Transverse colon (tissue), 4 donors: ENCODE measurements around the gene SDHB.

ENCODE experiments used
- POLR2A ChIP-seq: fragments of 450-650 bp; IDR thresholded peaks from one replicate; pipeline ENCODE4 v1.6.1; 2016; ENCODE audit warnings: antibody characterized with exemption, mild to moderate bottlenecking, moderate library complexity
- POLR2AphosphoS5 ChIP-seq, 3 donors: sonication (generic); formaldehyde crosslinking; IDR thresholded peaks; one replicate each; pipeline ENCODE4 v1.6.1; 2016; ENCODE audit warnings: antibody characterized with exemption in 3 of 3
- TF ChIP-seq, protein P1 (sequence below), 5 experiments: fragments of 200-600 bp in 3 of 5; fragments of 450-650 bp in 2 of 5; sonication (generic) in 3 of 5; IDR thresholded peaks; 1 replicate in 2 of 5; 2 replicates in 3 of 5; pipeline ENCODE4 v1.5.1; 2016 to 2017; ENCODE audit warnings: antibody characterized with exemption in 5 of 5, inconsistent platforms in 3 of 5, mild to moderate bottlenecking in 2 of 5, moderate library complexity in 1 of 5

DNA sequence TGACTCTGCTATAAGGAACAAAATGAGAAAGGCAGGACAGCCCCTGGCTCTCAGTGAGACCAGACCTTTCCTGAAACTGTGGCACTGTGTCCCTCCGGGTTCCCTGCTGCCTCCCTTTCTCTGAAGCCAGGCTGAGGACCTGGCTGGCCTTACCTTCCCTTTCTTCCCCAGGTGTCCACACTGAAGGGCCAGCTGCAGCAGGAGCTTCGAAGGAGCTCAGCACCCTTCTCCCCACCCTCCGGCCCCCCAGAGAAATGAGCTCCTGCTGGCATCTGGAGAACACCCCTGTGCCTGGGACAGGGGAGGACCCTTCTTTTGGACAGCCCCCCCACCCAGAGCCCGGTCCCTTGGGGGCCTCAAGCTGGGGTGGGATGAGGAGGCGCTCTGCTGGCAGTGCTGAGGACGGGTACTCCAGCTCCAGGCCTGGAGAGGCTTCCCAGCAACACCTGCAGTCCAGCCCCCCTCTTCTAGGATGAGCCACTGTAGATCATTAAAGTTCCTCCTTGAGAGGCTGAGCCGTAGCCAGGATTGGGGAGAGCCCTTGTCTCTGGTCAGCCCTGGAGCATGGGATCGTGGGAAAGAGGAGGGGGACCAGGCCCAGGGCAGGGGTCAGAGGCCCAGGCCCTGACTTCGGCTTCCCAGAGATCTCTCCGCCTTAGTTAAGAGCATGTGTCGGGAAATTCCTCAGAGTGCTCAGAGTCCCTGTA lies 81.5 kb downstream of the SDHB start:
- TF ChIP-seq, protein P1, sequence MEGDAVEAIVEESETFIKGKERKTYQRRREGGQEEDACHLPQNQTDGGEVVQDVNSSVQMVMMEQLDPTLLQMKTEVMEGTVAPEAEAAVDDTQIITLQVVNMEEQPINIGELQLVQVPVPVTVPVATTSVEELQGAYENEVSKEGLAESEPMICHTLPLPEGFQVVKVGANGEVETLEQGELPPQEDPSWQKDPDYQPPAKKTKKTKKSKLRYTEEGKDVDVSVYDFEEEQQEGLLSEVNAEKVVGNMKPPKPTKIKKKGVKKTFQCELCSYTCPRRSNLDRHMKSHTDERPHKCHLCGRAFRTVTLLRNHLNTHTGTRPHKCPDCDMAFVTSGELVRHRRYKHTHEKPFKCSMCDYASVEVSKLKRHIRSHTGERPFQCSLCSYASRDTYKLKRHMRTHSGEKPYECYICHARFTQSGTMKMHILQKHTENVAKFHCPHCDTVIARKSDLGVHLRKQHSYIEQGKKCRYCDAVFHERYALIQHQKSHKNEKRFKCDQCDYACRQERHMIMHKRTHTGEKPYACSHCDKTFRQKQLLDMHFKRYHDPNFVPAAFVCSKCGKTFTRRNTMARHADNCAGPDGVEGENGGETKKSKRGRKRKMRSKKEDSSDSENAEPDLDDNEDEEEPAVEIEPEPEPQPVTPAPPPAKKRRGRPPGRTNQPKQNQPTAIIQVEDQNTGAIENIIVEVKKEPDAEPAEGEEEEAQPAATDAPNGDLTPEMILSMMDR (IDR thresholded peaks at IDR 0.05) = no peak
- no peak for TF ChIP-seq POLR2AphosphoS5 (IDR thresholded peaks at IDR 0.05)
- TF ChIP-seq POLR2A = no peak
